ENCODE results near the gene FOXK2.

FOXK2 gene

DNA sequence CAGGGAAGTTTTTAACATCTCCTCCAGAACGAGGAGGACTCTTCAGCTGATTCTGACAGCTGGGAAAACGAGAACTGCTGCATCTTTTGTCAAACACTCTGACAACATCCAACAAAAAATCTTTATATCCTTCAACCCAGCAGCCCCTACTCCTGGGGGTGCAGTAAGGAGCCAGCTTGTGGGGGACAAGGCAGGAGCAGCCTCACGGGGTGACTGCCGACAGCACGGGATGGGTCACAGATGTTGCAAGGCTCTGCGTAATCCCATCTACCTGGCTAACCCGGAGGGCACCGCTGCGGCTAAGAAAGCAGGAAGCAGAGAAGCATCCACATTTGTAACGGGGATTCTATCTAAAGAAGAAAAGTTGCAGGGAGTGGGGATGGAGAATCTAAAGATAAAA, 100.1 kb downstream of the FOXK2 start:
- no peak overlapping the region for H3K27ac ChIP-seq
- TF ChIP-seq, protein P1, sequence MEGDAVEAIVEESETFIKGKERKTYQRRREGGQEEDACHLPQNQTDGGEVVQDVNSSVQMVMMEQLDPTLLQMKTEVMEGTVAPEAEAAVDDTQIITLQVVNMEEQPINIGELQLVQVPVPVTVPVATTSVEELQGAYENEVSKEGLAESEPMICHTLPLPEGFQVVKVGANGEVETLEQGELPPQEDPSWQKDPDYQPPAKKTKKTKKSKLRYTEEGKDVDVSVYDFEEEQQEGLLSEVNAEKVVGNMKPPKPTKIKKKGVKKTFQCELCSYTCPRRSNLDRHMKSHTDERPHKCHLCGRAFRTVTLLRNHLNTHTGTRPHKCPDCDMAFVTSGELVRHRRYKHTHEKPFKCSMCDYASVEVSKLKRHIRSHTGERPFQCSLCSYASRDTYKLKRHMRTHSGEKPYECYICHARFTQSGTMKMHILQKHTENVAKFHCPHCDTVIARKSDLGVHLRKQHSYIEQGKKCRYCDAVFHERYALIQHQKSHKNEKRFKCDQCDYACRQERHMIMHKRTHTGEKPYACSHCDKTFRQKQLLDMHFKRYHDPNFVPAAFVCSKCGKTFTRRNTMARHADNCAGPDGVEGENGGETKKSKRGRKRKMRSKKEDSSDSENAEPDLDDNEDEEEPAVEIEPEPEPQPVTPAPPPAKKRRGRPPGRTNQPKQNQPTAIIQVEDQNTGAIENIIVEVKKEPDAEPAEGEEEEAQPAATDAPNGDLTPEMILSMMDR (IDR thresholded peaks at IDR 0.05), result no peak
- TF ChIP-seq ZFX (IDR thresholded peaks at IDR 0.05; ENCODE audit: borderline replicate concordance), result no peak

DNA sequence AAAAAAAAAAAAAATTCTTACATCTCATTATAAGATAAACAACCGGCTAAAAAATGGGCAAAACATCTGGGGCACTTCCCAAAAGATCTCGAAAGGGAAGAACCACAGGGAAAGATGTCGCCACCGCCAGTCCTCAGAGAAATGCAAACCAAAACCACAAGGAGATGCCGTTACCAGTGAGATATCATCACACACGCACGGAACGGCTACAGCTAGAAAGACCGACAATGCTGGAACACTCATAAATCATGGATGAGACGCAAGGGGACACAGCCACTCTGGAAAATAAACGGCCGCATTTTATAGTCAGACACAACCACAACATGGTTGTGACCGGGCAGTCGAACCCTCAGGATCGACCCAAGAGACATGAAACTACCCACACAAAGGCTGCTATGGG, 104.2 kb downstream of the FOXK2 start:
- H3K27ac ChIP-seq, result no peak overlapping the region
- TF ChIP-seq, protein P1 (IDR thresholded peaks at IDR 0.05), result no peak
- TF ChIP-seq ZFX (IDR thresholded peaks at IDR 0.05; ENCODE audit: borderline replicate concordance), result no peak

DNA sequence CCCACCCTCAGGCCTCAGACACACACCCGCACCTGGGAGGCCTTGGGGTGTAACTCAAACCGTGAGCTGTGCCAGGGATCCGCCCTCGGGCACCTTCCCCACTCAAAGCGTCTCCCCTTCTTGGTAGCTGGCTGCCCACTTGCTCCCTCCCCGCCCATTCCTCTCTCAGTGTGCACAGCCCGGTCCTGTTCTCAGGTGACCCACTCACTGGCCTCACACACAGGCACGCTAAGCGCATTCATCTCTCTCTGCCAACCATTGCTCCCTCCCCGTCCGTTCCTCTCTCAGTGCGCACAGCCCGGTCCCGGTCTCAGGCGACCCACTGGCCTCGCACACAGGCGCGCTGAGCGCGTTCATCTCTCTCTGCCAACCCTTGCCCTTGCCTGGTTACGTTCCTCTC, 107.9 kb downstream of the FOXK2 start:
- TF ChIP-seq ZFX (IDR thresholded peaks at IDR 0.05; ENCODE audit: borderline replicate concordance), result no peak
- TF ChIP-seq, protein P1 (IDR thresholded peaks at IDR 0.05), result no peak

DNA sequence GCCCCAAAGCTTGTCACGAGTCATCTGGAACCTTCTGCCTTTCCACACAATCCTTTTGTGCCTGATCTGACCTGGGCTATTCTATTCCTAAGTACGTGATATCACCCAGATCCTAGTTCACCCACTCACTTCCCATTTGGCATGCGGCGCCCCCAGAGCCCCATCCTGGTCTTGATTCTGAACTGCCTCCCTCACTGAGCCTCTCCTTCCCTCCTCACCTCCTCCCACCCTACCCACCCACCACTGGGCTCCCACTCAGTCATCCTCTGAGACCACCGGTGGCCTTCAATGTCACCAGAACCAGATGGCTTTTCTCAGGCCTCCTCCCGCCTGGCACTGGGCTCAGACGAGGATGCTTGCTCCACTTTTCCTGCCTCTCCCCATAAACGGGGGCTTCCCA, 110.2 kb downstream of the FOXK2 start:
- no peak for TF ChIP-seq ZFX (IDR thresholded peaks at IDR 0.05; ENCODE audit: borderline replicate concordance)
- TF ChIP-seq, protein P1 (IDR thresholded peaks at IDR 0.05), result no peak
- H3K27ac ChIP-seq, result no peak overlapping the region

More for the DNA sequence above, 107.9 kb downstream of the FOXK2 start:
- no peak overlapping the region for H3K27ac ChIP-seq

DNA sequence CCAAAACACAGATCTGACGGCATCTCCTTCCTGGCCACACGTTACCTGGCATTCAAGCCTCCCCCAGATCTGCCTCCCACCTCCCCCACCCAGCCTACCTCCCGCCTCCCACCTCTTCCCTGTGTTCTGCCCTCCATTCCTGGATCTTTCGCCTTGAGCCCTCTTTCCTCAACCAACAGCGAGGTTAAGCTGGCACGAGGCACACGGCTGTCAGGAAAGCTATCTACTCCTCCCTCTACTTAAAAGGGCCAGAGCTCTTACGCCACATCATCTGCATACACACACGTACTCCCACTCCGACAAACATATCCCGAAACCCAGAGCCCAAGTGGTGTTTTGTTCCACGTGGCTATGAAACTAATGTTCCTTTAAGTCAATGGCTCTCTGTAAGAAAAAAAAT, 110.7 kb downstream of the FOXK2 start:
- H3K27ac ChIP-seq, result no peak overlapping the region
- no peak for TF ChIP-seq ZFX (IDR thresholded peaks at IDR 0.05; ENCODE audit: borderline replicate concordance)
- TF ChIP-seq, protein P1 (IDR thresholded peaks at IDR 0.05), result no peak

DNA sequence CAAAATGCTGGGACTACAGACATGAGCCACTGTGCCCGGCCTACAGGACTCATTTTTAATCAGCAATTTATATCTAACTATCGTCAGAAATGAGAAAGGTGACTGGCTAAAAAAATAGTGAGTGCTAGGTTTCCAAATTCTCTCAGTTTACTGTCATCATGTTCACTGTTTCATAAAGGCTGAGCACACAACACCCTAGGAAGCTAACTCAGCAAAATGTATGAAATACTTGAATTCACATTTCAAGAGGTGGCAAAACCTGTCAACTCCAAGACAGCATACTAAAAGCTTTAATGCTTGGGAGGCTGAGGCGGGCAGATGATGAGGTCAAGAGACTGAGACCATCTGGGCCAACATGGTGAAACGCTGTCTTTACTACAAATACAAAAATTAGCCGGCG, 112.0 kb downstream of the FOXK2 start:
- no peak for TF ChIP-seq ZFX (IDR thresholded peaks at IDR 0.05; ENCODE audit: borderline replicate concordance)
- TF ChIP-seq, protein P1 (IDR thresholded peaks at IDR 0.05), result no peak
- H3K27ac ChIP-seq, result no peak overlapping the region

DNA sequence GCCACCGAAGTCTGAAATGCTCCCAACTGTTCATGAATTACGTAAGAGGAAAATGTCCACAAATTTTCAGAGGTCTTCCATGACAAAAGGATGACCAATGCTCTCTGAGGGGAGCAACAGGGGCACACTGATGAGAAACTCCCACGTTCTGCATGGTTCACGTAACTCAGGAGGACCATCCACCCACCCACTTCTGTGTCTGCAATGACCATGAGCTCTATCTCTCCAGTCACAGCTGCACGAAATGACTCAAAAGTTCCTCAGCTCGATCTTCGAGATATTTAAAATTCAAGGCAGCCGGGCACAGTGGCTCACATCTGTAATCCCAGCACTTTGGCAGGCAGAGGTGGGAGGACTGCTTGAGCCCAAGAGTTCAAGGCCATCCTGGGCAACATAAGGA, 112.9 kb downstream of the FOXK2 start:
- TF ChIP-seq ZFX (IDR thresholded peaks at IDR 0.05; ENCODE audit: borderline replicate concordance), result no peak
- TF ChIP-seq, protein P1 (IDR thresholded peaks at IDR 0.05), result no peak
- no peak overlapping the region for H3K27ac ChIP-seq
